Activated CD4-positive, alpha-beta T cell treated with anti-CD3 and anti-CD28 coated beads, Interleukin-2, Interleukin-4, amounts not matched to agents 100 ng/mL and 50 ng/mL, durations not matched to agents 16 hours and 8 hours (primary cell): ENCODE data around the gene NCBP2L.
"Not testable (repeated sequence)": the region's sequence is repeated elsewhere in the genome, so short reads cannot be mapped to it uniquely, and the experiment has no call there.

Source experiments
- DNase-seq: peaks from one replicate; pipeline ENCODE4 v3.0.0-alpha.2; 2020; ENCODE audit warnings: low spot score

Gene NCBP2L

DNA sequence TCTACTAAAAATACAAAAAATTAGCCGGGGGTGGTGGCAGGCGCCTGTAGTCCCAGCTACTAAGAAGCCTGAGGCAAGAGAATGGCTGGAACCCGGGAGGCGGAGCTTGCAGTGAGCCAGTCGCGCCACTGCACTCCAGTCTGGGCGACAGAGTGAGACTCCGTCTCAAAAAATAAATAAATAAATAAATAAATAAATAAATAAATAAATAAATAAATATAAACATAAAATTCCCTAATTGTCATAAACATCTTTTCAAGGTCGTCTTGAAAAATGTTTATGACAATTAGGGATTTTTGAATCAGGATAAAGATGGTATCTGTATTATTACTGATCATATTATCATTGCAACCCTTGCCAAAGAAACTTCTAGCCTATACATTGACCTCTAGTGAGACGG, 32.5 kb downstream of the NCBP2L start:
- not testable (repeated sequence) for DNase-seq

DNA sequence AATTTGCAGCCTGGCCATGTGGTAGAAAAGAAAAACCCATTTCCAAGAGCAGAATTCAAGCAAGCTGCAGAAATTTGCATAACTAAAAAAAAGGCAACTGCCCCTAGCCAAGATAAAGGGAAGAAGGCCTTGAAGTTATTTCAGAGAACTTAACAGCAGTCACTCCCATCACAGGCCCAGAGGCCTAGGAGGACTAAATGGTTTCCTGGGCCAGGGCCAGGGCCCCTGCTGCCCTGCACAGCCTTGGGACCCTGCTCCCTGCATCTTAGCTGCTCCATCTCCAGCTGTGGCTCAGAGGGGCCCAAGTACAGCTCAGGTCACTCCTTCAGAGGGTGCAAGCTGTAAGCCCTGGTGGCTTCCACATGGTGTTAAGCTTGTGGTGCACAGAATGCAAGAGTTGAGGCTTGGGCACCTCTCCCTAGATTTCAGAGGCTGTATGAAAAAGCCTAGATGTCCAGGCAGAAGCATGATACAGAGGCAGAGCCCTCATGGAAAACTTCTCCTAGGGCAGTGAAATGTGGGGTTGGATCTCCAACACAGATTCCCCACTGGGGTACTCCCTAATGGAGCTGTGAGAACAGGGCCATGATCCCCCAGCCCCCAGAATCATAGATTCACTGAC, 41.5 kb downstream of the NCBP2L start:
- no peak for DNase-seq

DNA sequence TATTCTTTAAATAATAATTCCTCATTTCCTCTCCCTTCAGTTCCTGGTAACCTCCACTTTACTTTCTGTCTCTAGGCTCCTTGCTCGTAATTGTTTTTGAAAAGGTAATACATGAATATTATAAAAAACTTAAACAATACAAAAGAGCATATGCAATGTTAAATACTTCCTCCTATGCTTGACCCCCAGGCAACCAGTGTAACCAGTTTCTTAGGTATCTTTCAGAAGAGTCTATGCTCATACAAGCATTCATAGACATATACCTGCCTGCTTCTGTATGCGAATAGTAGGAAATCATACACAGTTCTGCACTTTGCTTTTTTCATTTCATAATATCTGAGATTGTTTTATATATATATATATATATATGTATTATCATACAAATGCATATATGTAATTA, 45.5 kb downstream of the NCBP2L start:
- no peak for DNase-seq

DNA sequence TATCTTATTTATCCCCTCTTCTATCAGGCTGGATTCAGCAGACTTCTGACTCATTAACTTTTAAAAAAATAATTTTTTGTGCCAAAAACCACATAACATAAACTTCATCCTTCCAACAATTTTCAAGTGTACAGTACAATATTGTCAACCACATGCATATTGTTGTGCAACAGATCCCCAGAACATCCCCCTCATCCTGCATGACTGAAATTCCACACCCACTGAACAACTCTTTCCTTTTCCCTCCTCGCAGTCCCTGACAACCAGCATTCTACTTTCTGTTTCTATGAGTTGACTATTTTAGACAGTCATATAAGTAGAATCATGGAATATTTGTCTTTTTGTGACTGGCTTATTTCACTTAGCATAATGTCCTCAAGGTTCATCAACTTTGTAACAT, 45.9 kb downstream of the NCBP2L start:
- no peak for DNase-seq

DNA sequence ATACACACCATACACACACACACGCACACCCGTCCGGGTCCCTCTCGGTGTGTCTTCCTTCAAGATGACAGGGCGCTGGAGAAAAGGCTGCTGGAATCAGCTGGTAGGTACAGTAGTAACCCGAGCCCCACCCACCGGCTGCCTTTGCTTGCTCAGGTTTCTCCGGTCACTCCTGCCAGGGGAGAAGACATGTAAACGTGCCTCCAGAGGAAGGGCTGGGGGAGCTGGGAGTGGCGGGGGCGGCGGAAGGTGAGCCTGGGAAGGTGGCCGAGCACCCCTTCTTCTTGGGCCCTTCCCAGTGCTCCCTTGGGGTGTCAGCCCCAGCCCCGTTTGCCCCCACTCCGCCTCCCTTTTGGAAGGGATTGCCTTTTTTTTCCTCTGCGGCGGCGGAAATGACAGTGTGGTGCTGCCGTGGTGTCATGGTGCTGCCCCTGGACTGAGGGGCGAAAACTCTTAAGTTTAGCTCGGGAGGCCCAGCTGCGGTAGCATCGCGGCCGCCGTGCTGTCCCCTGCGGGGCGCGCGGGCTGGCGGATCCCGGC, 48.2 kb downstream of the NCBP2L start, which contains the start of gene MID2:
Gene MID2 (plus strand): TSS at position 169 of the 540 bp plus-strand sequence. CDS start 561 bp downstream, outside the sequence.
- peak; percentile 35 for DNase-seq

DNA sequence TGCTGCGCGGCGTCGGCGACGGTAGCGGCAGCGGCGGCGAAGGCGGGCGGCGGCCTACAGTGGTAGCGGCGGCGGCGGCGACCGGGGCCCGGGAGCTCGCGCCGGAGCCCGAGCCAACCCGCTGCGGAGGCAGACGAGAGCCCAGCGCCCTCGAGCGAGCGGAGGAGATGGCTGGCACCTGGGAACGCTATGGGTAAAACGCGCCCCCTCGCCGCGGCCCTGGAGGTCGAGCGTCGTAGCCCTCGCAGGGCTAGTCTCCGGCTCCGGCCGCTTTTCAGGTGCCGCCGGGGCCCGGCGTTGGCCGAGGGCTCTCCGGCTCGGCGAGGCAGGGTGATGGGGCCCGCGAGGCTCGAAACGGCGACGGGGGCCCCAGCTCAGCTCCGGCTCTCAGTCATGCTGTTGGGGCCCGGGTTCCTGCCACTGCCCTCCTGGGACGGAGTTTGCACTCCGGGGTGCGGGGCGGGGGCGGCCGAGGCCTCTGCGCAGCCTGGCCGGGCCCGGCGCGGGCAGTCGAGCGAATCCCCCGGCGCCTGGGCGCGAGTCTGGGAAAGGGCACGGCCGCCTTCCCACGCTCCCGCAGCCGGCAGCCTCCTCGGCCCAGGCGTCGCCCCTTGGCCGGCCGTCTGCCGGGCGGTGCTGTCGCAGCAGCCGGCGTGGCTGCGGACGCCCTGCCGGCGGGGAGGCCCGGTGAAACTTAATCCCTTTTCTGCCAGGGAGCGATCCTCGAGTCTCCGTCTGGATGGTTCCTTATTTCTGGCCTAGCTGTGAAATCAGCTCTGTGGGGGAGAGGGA, 48.9 kb downstream of the NCBP2L start:
- peak; percentile 6 for DNase-seq

DNA sequence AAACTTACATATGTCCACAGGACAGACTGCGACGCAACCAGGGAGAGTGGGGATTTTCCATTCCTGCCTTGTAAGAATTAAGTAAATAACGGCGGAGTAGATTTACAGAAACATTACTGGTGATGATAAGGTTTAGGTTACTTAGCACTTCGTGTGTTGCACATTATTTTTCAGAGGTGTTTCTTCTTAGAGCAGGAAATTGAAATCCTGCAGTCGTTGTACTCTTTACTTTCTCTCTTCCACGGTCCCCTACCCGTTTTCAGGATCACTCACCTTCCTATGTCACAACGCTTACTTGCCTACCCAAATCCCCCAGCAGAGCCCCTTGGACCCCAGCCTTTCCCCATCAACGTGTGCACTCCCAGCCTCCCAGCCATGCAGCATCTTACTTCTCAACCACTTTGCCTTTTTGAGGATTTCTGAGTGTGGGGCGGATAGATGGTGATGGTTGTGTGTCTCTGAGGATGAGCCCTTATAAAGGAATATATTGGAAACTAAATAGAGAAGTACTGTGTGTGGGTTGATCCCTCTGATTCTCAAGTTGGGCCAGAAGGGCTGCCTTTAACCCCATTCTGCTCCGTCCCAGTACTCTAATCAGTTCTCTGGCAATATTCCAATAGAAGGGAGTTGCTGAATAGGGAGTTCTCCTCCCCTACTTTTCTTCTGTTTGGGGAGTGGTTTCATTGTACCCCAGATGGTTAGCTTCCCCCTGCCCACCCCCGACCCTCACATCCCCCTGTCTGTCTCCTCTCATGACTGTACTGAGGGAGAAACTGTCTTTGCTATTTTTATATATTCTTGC, 49.7 kb downstream of the NCBP2L start:
- no peak for DNase-seq

DNA sequence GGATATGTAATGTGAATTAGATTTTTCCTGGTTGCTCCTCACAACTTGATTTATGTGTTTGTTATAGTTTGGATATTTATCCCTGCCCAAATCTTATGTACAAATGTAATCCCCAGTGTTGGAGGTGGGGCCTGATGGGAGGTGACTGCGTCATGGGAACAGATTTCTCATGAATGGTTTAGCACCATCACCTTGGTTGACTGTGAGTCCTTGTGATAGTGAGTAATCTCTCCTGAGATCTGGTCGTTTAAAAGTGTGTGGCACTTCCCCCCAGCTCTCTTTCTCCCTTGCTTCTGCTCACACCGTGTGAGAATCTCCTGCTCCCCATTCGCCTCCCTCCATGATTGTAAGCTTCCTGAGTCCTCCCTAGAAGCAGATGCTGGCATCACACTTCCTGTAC, 50.3 kb downstream of the NCBP2L start:
- no peak for DNase-seq

DNA sequence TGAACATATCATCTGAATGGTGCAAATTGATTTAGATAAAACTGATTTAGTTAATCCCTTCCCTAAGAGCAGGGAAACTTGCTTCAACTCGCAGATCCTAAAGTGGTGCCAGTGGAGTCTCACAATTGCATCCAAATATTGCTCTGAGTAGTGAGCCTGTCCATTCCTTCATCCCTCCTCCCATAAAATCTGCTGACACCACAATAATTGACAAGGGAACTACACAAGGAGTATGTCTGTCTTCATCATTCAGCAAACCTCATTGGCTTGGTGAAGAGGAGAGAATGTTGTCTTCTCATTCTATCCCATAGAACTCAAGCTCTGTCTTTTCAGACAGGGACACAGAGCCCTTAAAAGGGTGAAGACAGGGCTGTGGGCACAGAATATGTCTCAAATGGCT, 52.3 kb downstream of the NCBP2L start:
- no peak for DNase-seq

DNA sequence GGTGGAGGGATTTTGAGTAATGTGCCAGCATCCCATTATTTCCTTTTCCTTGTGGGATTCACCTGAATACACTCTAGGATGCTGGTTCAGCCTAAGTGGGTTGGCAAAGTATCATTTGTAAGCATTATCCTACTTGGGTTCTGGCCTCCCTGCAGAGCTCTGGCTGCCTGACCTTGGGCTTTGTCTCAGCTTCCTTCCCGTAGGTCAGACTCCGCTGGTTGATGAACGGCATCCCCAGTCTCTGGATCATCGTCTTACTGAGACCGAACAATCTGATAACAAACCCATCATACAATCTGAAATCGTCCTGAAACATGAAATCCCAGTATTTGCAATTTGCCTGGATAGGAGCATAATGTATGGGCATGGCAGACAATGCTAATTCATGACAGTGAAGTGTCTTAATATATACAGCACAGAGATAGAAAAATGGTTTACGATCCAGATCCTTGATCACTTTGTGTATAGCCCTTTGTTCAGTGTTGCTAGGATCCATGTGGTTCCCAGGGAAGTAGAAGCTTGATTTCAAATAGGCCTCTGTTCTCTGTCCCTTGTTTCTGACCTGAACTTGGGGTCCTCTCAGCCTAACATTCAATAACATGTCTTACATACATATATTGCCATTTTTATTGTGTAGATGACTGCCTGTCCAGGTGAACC, 53.7 kb downstream of the NCBP2L start:
- DNase-seq: no peak

DNA sequence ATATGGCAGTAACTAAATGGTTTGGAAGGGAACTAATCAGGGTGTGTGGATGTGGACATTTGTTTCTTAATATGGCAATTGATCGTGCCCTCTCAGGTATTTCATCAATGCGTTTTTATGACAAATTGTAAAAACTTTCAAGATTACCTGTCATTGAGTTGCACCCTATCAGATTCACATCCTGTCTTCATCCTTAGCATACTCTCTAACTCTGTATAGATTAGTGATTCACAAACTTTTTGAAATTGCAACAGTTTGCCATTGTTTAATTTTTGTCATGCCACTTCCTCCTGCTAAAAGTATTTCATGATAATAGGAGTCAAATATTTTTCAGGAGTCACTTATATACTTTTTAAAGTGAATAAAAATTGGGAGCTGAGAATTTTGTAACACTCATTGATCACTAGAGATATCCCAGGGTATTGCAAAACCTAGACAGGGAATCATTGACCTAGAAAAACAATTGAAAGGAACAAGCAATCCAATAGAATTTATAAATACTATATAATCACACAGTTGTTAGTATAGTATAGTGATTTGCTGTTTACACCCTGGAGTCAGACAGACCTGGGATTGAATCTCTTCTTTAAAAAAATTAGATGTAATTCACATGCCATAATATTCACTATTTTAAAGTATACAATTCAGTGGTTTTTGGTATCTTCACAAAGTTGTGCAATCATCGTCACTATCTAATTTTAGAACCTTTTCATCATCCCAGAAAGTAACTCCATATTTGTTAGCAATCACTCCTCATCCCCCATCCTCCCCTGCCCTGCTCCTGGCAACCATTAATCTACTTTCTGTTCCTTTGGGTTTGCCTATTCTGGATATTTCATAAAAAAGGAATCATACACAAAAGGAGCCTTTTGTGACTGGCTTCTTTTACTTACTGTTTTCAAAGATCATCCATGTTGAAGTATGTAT, 57.0 kb downstream of the NCBP2L start:
- no peak for DNase-seq

DNA sequence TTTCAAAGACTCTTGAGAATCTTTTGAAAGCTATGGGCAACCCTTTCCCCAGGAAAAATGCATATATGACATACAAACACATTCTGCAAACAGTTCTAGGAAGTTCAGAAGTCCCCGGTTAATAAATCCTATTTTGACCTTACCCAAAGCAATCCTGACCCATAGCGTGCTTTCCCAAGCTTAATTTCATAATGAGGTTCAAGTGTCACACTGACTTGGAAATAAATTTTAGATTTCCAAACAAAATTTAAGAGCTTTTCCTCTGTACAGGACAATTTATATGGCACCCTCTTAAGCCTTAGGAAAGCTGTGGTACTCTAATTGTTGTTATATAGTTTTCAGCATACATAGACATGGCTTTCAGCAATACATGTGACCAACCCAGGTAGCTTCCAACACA, 59.4 kb downstream of the NCBP2L start:
- DNase-seq: no peak

DNA sequence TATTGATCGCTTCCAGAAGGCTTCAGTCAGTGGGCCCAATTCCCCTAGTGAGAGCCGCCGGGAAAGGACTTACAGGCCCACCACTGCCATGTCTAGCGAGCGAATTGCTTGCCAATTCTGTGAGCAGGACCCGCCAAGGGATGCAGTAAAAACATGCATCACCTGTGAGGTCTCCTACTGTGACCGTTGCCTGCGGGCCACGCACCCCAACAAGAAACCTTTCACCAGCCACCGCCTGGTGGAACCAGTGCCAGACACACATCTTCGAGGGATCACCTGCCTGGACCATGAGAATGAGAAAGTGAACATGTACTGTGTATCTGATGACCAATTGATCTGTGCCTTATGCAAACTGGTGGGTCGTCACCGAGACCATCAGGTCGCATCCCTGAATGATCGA, 63.4 kb downstream of the NCBP2L start:
- no peak for DNase-seq

DNA sequence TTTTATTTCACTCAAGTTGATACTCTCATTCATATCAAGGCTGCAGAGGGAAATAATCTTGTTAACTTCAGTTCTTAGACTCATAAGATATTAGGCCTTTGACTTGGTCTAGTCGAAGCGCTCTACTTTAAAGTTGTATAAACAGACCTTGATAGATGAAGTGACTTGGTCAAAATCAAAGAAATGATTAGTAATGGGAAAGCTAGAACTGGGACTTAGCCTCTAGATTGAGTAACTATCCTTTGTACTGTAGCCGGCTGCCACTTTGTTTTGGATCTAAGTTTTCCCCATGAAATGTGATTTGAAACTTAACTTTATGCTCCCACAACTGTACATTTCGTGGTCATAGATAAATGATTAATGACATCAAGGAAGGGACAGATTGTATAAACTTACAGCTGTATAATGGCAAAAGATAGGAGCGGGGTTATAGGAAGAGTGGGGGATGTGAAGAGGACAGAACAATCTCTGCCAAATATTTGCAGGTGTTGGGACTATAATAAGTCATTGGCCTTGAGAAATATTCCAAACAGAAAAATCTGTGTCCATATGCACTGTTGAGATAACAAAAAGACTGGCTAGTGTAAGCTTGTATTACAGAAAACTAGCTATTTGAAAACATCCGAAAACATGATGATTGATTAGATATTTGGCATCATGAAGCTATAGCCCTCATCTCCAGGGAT, 65.3 kb downstream of the NCBP2L start:
- DNase-seq: no peak
